IMR-90 (cell line): Measurements from ENCODE around the gene CDKN1A. TPM values are rescaled to one million over a fixed set of nuclear protein-coding genes. Genes with fewer than 3 reads are reported as not detected.

ENCODE experiments used
- ATAC-seq: fragments of 200-7000 bp; cut with Tn5 transposase; 2 replicates; pipeline ENCODE4 v1.9.1; 2020; ENCODE audit warnings: low read depth, mild to moderate bottlenecking, moderate library complexity
- BruUV-seq: library from RNA; stranded (reverse); fragments of 400-500 nt; replicated peaks from 2 replicates; lab custom pipeline; 2021; lab: Mats Ljungman, UMichigan
- CTCF ChIA-PET: fragments of 300-600 bp; formaldehyde crosslinking; extraction: SDS; loops from one replicate; lab custom pipeline; 2021; ENCODE audit warnings: antibody characterized with exemption; lab: Yijun Ruan, JAX
- POLR2A ChIA-PET: fragments of 300-600 bp; sonication (Branson Sonifier 250); formaldehyde crosslinking; loops from one replicate; lab custom pipeline; 2022; ENCODE audit warnings: antibody characterized with exemption; ENCODE audit not compliant: unreplicated experiment; lab: Charles Lee
- DNase-seq: peaks from one replicate; pipeline ENCODE4 v3.0.0; 2013
- H2AFZ ChIP-seq: replicated peaks from 2 replicates; pipeline ENCODE3; 2013; ENCODE audit warnings: low read length, mild to moderate bottlenecking; ENCODE audit not compliant: poor library complexity
- H2AK5ac ChIP-seq: 2 replicates; pipeline ENCODE4 v1.6.1; 2013; ENCODE audit warnings: low read depth, low read length, inconsistent platforms
- H2AK9ac ChIP-seq: replicated peaks from 2 replicates; pipeline ENCODE3; 2013; ENCODE audit warnings: mild to moderate bottlenecking, low read depth, low read length, moderate library complexity; ENCODE audit not compliant: poor library complexity
- H2BK120ac ChIP-seq: 2 replicates; pipeline ENCODE4 v1.6.1; 2013; ENCODE audit warnings: low read depth, low read length, inconsistent platforms
- H2BK15ac ChIP-seq: 3 replicates; pipeline ENCODE4 v1.6.1; 2013; ENCODE audit warnings: low read depth, low read length, inconsistent platforms
- H2BK20ac ChIP-seq: 2 replicates; pipeline ENCODE4 v1.6.1; 2013; ENCODE audit warnings: low read depth, mild to moderate bottlenecking, inconsistent platforms, low read length, moderate library complexity
- H2BK5ac ChIP-seq: 2 replicates; pipeline ENCODE4 v1.6.1; 2013; ENCODE audit warnings: mild to moderate bottlenecking, low read depth, low read length, inconsistent platforms; ENCODE audit not compliant: poor library complexity, severe bottlenecking
- H3K14ac ChIP-seq: replicated peaks from 2 replicates; pipeline ENCODE4 v1.6.1; 2013; ENCODE audit warnings: low read depth, low read length, inconsistent platforms
- H3K18ac ChIP-seq: 2 replicates; pipeline ENCODE4 v1.6.1; 2013; ENCODE audit warnings: low read depth, low read length, control low read depth
- H3K23ac ChIP-seq: 2 replicates; pipeline ENCODE4 v1.6.1; 2013; ENCODE audit warnings: low read depth, low read length, inconsistent platforms
- H3K27ac ChIP-seq: 2 replicates; pipeline ENCODE4 v1.5.1; 2013; ENCODE audit warnings: mild to moderate bottlenecking, control low read depth, low read length; ENCODE audit not compliant: insufficient read depth
- H3K27me3 ChIP-seq: 2 replicates; pipeline ENCODE4 v1.6.1; 2013; ENCODE audit warnings: low read length; ENCODE audit not compliant: control insufficient read depth, insufficient read depth
- H3K36me3 ChIP-seq: 2 replicates; pipeline ENCODE4 v1.6.1; 2013; ENCODE audit warnings: low read length, mixed read lengths; ENCODE audit not compliant: control insufficient read depth, insufficient read depth
- H3K4ac ChIP-seq: 2 replicates; pipeline ENCODE4 v1.6.1; 2013; ENCODE audit warnings: low read depth, low read length, inconsistent platforms
- H3K4me1 ChIP-seq: 2 replicates; pipeline ENCODE4 v1.6.1; 2013; ENCODE audit warnings: low read length, mixed read lengths; ENCODE audit not compliant: control insufficient read depth, insufficient read depth
- H3K4me2 ChIP-seq: 2 replicates; pipeline ENCODE4 v1.6.1; 2013; ENCODE audit warnings: low read depth, mild to moderate bottlenecking, control low read depth, low read length, moderate library complexity
- H3K4me3 ChIP-seq: 2 replicates; pipeline ENCODE4 v1.5.1; 2013; ENCODE audit warnings: low read depth, mild to moderate bottlenecking, control low read depth, low read length, moderate library complexity; ENCODE audit not compliant: insufficient read depth
- H3K56ac ChIP-seq: 2 replicates; pipeline ENCODE4 v1.6.1; 2013; ENCODE audit warnings: low read length, inconsistent platforms; ENCODE audit not compliant: insufficient read depth; ENCODE audit errors: extremely low read depth
- H3K79me1 ChIP-seq, 2 experiments: 2 replicates each; pipeline ENCODE4 v1.6.1; 2013; ENCODE audit warnings: low read length in 2 of 2, inconsistent platforms in 1 of 2, low read depth in 1 of 2
- H3K9ac ChIP-seq: 2 replicates; pipeline ENCODE4 v1.6.1; 2013; ENCODE audit warnings: low read depth, low read length, control low read depth
- H3K9me1 ChIP-seq: 2 replicates; pipeline ENCODE4 v1.6.1; 2013; ENCODE audit warnings: low read length, inconsistent platforms; ENCODE audit not compliant: insufficient read depth
- H3K9me3 ChIP-seq: 2 replicates; pipeline ENCODE4 v1.6.1; 2013; ENCODE audit warnings: low read length; ENCODE audit not compliant: control insufficient read depth, insufficient read depth
- H4K20me1 ChIP-seq: 2 replicates; pipeline ENCODE4 v1.6.1; 2013; ENCODE audit warnings: low read length, inconsistent platforms; ENCODE audit not compliant: insufficient read depth
- H4K5ac ChIP-seq: 2 replicates; pipeline ENCODE4 v1.6.1; 2013; ENCODE audit warnings: mild to moderate bottlenecking, low read depth, low read length, control low read depth
- H4K8ac ChIP-seq, 2 experiments: 2 replicates each; pipeline ENCODE4 v1.6.1; 2013; ENCODE audit warnings: low read depth in 2 of 2, low read length in 2 of 2, control low read depth in 1 of 2, inconsistent platforms in 1 of 2
- H4K91ac ChIP-seq: 2 replicates; pipeline ENCODE4 v1.6.1; 2013; ENCODE audit warnings: low read depth, low read length, inconsistent platforms; ENCODE audit not compliant: insufficient read depth
- BHLHE40 ChIP-seq: fragments of 150-350 bp; IDR thresholded peaks from 2 replicates; pipeline ENCODE4 v1.6.1; 2016; ENCODE audit warnings: mild to moderate bottlenecking, low read depth, low read length
- CHD1 ChIP-seq: IDR thresholded peaks from 2 replicates; pipeline ENCODE4 v1.6.1; 2012; ENCODE audit warnings: low read depth, low read length, improper control_type of control experiment
- CTCF ChIP-seq: conservative IDR thresholded peaks from 2 replicates; pipeline ENCODE4 v1.5.1; 2012; ENCODE audit warnings: mild to moderate bottlenecking, low read depth, low read length, improper control_type of control experiment
- ELK1 ChIP-seq: fragments of 150-350 bp; IDR thresholded peaks from 2 replicates; pipeline ENCODE4 v1.6.1; 2016; ENCODE audit warnings: low read depth, mild to moderate bottlenecking, low read length, moderate library complexity, borderline replicate concordance
- MAFK ChIP-seq: IDR thresholded peaks from 2 replicates; pipeline ENCODE4 v1.6.1; 2012; ENCODE audit warnings: low read depth, low read length, improper control_type of control experiment
- MAZ ChIP-seq: IDR thresholded peaks from 2 replicates; pipeline ENCODE4 v1.6.1; 2012; ENCODE audit warnings: low read depth, mild to moderate bottlenecking, low read length, improper control_type of control experiment, moderate library complexity, borderline replicate concordance
- MXI1 ChIP-seq: IDR thresholded peaks from 2 replicates; pipeline ENCODE4 v1.6.1; 2012; ENCODE audit warnings: low read depth, mild to moderate bottlenecking, low read length, moderate library complexity, borderline replicate concordance
- POLR2A ChIP-seq: IDR thresholded peaks from 2 replicates; pipeline ENCODE4 v1.6.1; 2012; ENCODE audit warnings: mild to moderate bottlenecking, low read depth, low read length
- RAD21 ChIP-seq: IDR thresholded peaks from 2 replicates; pipeline ENCODE4 v1.6.1; 2012; ENCODE audit warnings: low read length, improper control_type of control experiment
- RCOR1 ChIP-seq: IDR thresholded peaks from 2 replicates; pipeline ENCODE4 v1.6.1; 2012; ENCODE audit warnings: mild to moderate bottlenecking, low read length, improper control_type of control experiment; ENCODE audit not compliant: insufficient replicate concordance
- RFX5 ChIP-seq: IDR thresholded peaks from 2 replicates; pipeline ENCODE4 v1.8.0; 2012; ENCODE audit warnings: low read depth, mild to moderate bottlenecking, low read length, moderate library complexity
- SMC3 ChIP-seq: fragments of 150-350 bp; IDR thresholded peaks from 2 replicates; pipeline ENCODE4 v1.6.1; 2016; ENCODE audit warnings: low read depth, mild to moderate bottlenecking, antibody characterized with exemption, low read length, moderate library complexity
- WGBS, 2 experiments: methylation state at CpG; one replicate each; pipeline versions ENCODE4 v1.1.5 to v1.1.7; 2013; ENCODE audit warnings: missing lambda C conversion rate in 2 of 2; ENCODE audit not compliant: insufficient read length in 1 of 2; ENCODE audit errors: extremely low coverage in 2 of 2; 5-methylcytosine and 5-hydroxymethylcytosine counted together
- dilution Hi-C: fragments of 300-500 bp; cut with HindIII; formaldehyde crosslinking; loops from one replicate; pipeline ENCODE4 v1.14.3; 2018; ENCODE audit warnings: low sequenced_read_pairs; ENCODE audit not compliant: unreplicated experiment
- in situ Hi-C: fragments of 300-500 bp; cut with MboI; formaldehyde crosslinking; loops from 3 replicates; pipeline ENCODE4 v1.14.3; 2019; ENCODE audit warnings: low sequenced_read_pairs, inconsistent platforms, mixed read lengths
- intact Hi-C: fragments of 100-400 bp; cut with micrococcal nuclease; formaldehyde crosslinking; loops from 2 replicates; pipeline ENCODE4 v1.10.0; 2022
- polyA plus RNA-seq, 3 experiments: library from polyadenylated mRNA; depleted of rRNA; stranded (reverse); fragments of >200 nt; gene quantifications; 2 replicates each; pipeline ENCODE4 v1.2.3, GENCODE V29; 2012; ENCODE audit warnings: low replicate concordance in 1 of 3
- total RNA-seq: library from RNA; depleted of rRNA; stranded (reverse); fragments of >200 nt; gene quantifications from 2 replicates; pipeline ENCODE4 v1.2.3, GENCODE V29; 2012

Gene CDKN1A
- total and polyA plus RNA-seq, 2 of the 4 experiments (the other 2 are of a cell fraction): 155 to 576 TPM

- no peak overlapping the region for H3K27ac ChIP-seq
- intact Hi-C loops: no loop called here
- H2AFZ ChIP-seq: no peak overlapping the region
- ChIA-PET POLR2A (no interaction called here), CTCF (no interaction called here)
- dilution Hi-C loops: no loop called here
- H4K91ac ChIP-seq: no peak overlapping the region
- no peak overlapping the region for H3K4me2 ChIP-seq
- no peak for DNase-seq
- H3K27me3 ChIP-seq: peaks cover 23% of the 10 kb centered on the region
- H3K4me3 ChIP-seq: no peak overlapping the region
- H2AK9ac ChIP-seq: no peak overlapping the region
- H4K8ac ChIP-seq: no peak overlapping the region
- no peak overlapping the region for H2BK120ac ChIP-seq
- no peak overlapping the region for H3K14ac ChIP-seq
- H2BK20ac ChIP-seq: no peak overlapping the region
- H3K79me1 ChIP-seq: no peaks in the 10 kb centered on the region
- no TSS peak for BruUV-seq
- H3K4ac ChIP-seq: no peak overlapping the region
- H3K9me3 ChIP-seq: no peaks in the 10 kb centered on the region
- in situ Hi-C loops: loop anchor here (5.0 kb wide), 1 partner anchor 48 kb away; no protein-coding TSS in a partner anchor
- ATAC-seq: no peak
- no peak overlapping the region for H3K9ac ChIP-seq
- no peaks in the 10 kb centered on the region for H3K4me1 ChIP-seq
- H2AK5ac ChIP-seq: no peak overlapping the region
- no peak overlapping the region for H4K5ac ChIP-seq
- WGBS, 2 experiments: 95% methylated on average over 8 of the region's 18 CpGs; no CpG with 5 or more reads in 1 of the 2 experiments
- H2BK15ac ChIP-seq: no peak overlapping the region
- H3K9me1 ChIP-seq: peaks cover 3% of the 10 kb centered on the region; the same call in 1 of the 2 replicates
- H3K23ac ChIP-seq: no peak overlapping the region
- no peak overlapping the region for H2BK5ac ChIP-seq
- H3K18ac ChIP-seq: no peak overlapping the region
- no peak overlapping the region for H3K56ac ChIP-seq
- H3K36me3 ChIP-seq: no peaks in the 10 kb centered on the region
- no peaks in the 10 kb centered on the region for H4K20me1 ChIP-seq
- TF ChIP-seq SMC3 (no peak), RAD21 (no peak), ELK1 (no peak), MAFK (no peak), POLR2A (no peak), MXI1 (no peak), MAZ (no peak), CTCF (no peak), BHLHE40 (no peak), RFX5 (no peak), CHD1 (no peak), RCOR1 (no peak)
Measured at GRCh38 chr6:36703982-36704381, 25.5 kb downstream of the CDKN1A start.
